Measurements from ENCODE around the gene SFR1. TPM values are rescaled to one million over a fixed set of nuclear protein-coding genes. Genes with fewer than 3 reads are reported as not detected.

The SFR1 gene
- total RNA-seq, 1 experiment from 2014 or later, result 8.7 TPM

GRCh38 chr10:104100795-104101194 lies 21.2 kb upstream of the SFR1 start:
- Mint-ChIP-seq H3K36me3 (ENCODE audit: insufficient read depth, unreplicated experiment) (no peaks in the 10 kb centered on the region), H3K27me3 (ENCODE audit: insufficient read depth, unreplicated experiment) (peaks cover 5% of the 10 kb centered on the region), H3K4me3 (ENCODE audit: unreplicated experiment) (no peak overlapping the region), H3K9me3 (ENCODE audit: unreplicated experiment) (no peaks in the 10 kb centered on the region), H3K27ac (ENCODE audit: unreplicated experiment) (no peak overlapping the region), H3K4me1 (ENCODE audit: low read depth, unreplicated experiment) (no peaks in the 10 kb centered on the region)
- TF ChIP-seq CTCF (IDR thresholded peaks at IDR 0.05; ENCODE audit: insufficient read depth in 1 of 2, low read depth in 1 of 2, low read length in 1 of 2, severe bottlenecking in 1 of 2, unreplicated experiment in 1 of 2), result no peak
- no TSS peak for BruUV-seq (replicated peaks)
- CTCF ChIA-PET, result no interaction called here
- Histone ChIP-seq H3K9me3 (peaks cover 6% of the 10 kb centered on the region; the same call in 1 of the 2 replicates), H3K4me3 (ENCODE audit: low read depth, low read length) (no peak overlapping the region), H3K27me3 (replicated peaks; ENCODE audit: control insufficient read depth, insufficient read depth, low read length) (no peaks in the 10 kb centered on the region), H3K4me1 (no peaks in the 10 kb centered on the region), H3K36me3 (ENCODE audit: control insufficient read depth, insufficient read depth, low read length) (no peaks in the 10 kb centered on the region)
- DNase-seq, result no peak
- POLR2A ChIA-PET, result no interaction called here
- intact Hi-C loops (cut with micrococcal nuclease; ENCODE audit: unreplicated experiment), result no loop called here

DNA sequence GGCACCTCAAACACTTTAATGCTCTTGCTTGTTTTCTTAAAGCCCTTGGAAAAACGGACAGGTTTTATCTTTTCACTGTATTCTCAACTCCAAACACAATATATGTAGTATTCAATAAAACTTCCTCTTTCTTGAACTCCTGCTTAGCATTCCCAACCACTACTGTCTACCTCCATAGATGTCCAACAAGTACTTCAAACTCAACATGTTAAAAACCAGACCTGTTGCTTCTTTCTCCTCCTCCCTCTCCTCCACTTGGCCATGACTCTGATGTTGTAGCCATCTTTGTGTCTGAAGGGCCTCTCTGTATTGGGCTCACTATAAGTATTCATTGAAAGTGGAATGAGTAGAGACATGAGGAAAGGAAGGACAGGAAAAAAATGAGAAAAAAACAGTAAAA lies 20.1 kb upstream of the SFR1 start:
- POLR2A ChIA-PET, result no interaction called here
- CTCF ChIA-PET, result no interaction called here
- Histone ChIP-seq H3K27me3 (replicated peaks; ENCODE audit: control insufficient read depth, insufficient read depth, low read length) (no peaks in the 10 kb centered on the region), H3K4me3 (ENCODE audit: low read depth, low read length) (no peak overlapping the region), H3K4me1 (no peaks in the 10 kb centered on the region), H3K9me3 (no peaks in the 10 kb centered on the region), H3K36me3 (ENCODE audit: control insufficient read depth, insufficient read depth, low read length) (no peaks in the 10 kb centered on the region)
- no peak overlapping the region for H3K4me3 Mint-ChIP-seq (ENCODE audit: unreplicated experiment)
- no peaks in the 10 kb centered on the region for H3K4me1 Mint-ChIP-seq (ENCODE audit: low read depth, unreplicated experiment)
- intact Hi-C loops (cut with micrococcal nuclease; ENCODE audit: unreplicated experiment), result no loop called here
- no TSS peak for BruUV-seq (replicated peaks)
- peaks cover 5% of the 10 kb centered on the region for H3K27me3 Mint-ChIP-seq (ENCODE audit: insufficient read depth, unreplicated experiment)
- no peak overlapping the region for H3K27ac Mint-ChIP-seq (ENCODE audit: unreplicated experiment)
- no peaks in the 10 kb centered on the region for H3K36me3 Mint-ChIP-seq (ENCODE audit: insufficient read depth, unreplicated experiment)
- no peak for DNase-seq
- H3K9me3 Mint-ChIP-seq (ENCODE audit: unreplicated experiment), result no peaks in the 10 kb centered on the region
- no peak for TF ChIP-seq CTCF (IDR thresholded peaks at IDR 0.05; ENCODE audit: insufficient read depth in 1 of 2, low read depth in 1 of 2, low read length in 1 of 2, severe bottlenecking in 1 of 2, unreplicated experiment in 1 of 2)

GRCh38 chr10:104103956-104104355 lies 18.0 kb upstream of the SFR1 start:
- Histone ChIP-seq H3K4me3 (ENCODE audit: low read depth, low read length) (no peak overlapping the region), H3K36me3 (ENCODE audit: control insufficient read depth, insufficient read depth, low read length) (no peaks in the 10 kb centered on the region), H3K4me1 (no peaks in the 10 kb centered on the region), H3K27me3 (replicated peaks; ENCODE audit: control insufficient read depth, insufficient read depth, low read length) (no peaks in the 10 kb centered on the region), H3K9me3 (no peaks in the 10 kb centered on the region; the same call in 1 of the 2 replicates)
- no peaks in the 10 kb centered on the region for H3K4me1 Mint-ChIP-seq (ENCODE audit: low read depth, unreplicated experiment)
- DNase-seq, result no peak
- ChIA-PET POLR2A (no interaction called here), CTCF (no interaction called here)
- intact Hi-C loops (cut with micrococcal nuclease; ENCODE audit: unreplicated experiment), result no loop called here
- no TSS peak for BruUV-seq (replicated peaks)
- no peak for TF ChIP-seq CTCF (IDR thresholded peaks at IDR 0.05; ENCODE audit: insufficient read depth in 1 of 2, low read depth in 1 of 2, low read length in 1 of 2, severe bottlenecking in 1 of 2, unreplicated experiment in 1 of 2)
- H3K36me3 Mint-ChIP-seq (ENCODE audit: insufficient read depth, unreplicated experiment), result no peaks in the 10 kb centered on the region
- H3K4me3 Mint-ChIP-seq (ENCODE audit: unreplicated experiment), result no peak overlapping the region
- no peaks in the 10 kb centered on the region for H3K9me3 Mint-ChIP-seq (ENCODE audit: unreplicated experiment)
- H3K27ac Mint-ChIP-seq (ENCODE audit: unreplicated experiment), result no peak overlapping the region
- peaks cover 5% of the 10 kb centered on the region for H3K27me3 Mint-ChIP-seq (ENCODE audit: insufficient read depth, unreplicated experiment)

All from Caco-2 (cell line).